ENCODE data around the gene ZNF134.

Gene ZNF134

GRCh38 chr19:57606931-57607330, 7.1 kb upstream of the ZNF134 start:
- no peak for DNase-seq (ENCODE audit: low spot score)
- in situ Hi-C loops (cut with MboI; ENCODE audit: low sequenced_read_pairs, unreplicated experiment) = no loop called here
- TF ChIP-seq CTCF (IDR thresholded peaks at IDR 0.05; ENCODE audit: borderline replicate concordance, control extremely low read depth, extremely low read depth, insufficient read depth, missing control alignments) = no peak

DNA sequence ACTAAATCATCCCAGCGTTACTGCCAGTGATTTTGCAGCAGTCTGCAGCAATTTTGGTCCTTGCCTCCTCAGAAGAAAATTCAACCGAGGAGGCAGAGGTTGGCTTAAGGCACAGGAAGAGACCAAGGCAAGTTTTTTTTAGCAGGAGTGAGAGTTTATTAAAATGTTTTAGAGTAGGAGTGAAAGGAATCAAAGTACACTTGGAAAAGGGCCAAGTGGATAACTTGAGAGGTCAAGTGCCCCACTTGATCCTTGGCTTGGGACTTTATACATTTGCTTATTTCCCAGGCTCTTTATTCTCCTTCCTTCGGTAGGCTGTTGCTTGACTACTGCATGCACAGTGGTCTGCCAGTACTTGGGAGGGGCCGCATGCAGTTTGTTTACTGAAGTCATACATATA, 2.9 kb upstream of the ZNF134 start:
- DNase-seq (ENCODE audit: low spot score) = no peak
- in situ Hi-C loops (cut with MboI; ENCODE audit: low sequenced_read_pairs, unreplicated experiment) = no loop called here
- no peak for TF ChIP-seq CTCF (IDR thresholded peaks at IDR 0.05; ENCODE audit: borderline replicate concordance, control extremely low read depth, extremely low read depth, insufficient read depth, missing control alignments)

- no peak for DNase-seq (ENCODE audit: low spot score)
- TF ChIP-seq CTCF (IDR thresholded peaks at IDR 0.05; ENCODE audit: borderline replicate concordance, control extremely low read depth, extremely low read depth, insufficient read depth, missing control alignments) = no peak
- in situ Hi-C loops (cut with MboI; ENCODE audit: low sequenced_read_pairs, unreplicated experiment) = no loop called here
Measured at GRCh38 chr19:57615346-57615745, 1.3 kb downstream of the ZNF134 start.

DNA sequence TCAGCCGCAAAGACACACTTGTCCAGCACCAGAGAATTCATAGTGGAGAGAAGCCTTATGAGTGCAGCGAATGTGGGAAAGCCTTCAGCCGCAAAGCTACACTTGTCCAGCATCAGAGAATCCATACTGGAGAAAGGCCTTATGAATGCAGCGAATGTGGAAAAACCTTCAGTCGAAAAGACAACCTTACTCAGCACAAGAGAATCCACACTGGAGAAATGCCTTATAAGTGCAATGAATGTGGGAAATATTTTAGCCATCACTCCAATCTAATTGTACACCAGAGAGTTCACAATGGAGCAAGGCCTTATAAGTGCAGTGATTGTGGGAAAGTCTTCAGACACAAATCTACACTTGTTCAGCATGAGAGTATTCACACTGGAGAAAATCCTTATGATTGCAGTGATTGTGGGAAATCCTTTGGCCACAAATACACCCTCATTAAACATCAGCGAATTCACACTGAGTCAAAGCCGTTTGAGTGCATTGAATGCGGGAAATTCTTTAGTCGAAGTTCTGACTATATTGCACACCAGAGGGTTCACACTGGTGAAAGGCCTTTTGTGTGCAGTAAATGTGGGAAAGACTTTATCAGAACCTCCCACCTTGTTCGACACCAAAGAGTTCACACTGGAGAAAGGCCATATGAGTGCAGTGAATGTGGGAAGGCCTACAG, 6.8 kb downstream of the ZNF134 start:
- TF ChIP-seq CTCF (IDR thresholded peaks at IDR 0.05; ENCODE audit: borderline replicate concordance, control extremely low read depth, extremely low read depth, insufficient read depth, missing control alignments) = no peak
- in situ Hi-C loops (cut with MboI; ENCODE audit: low sequenced_read_pairs, unreplicated experiment) = no loop called here
- no peak for DNase-seq (ENCODE audit: low spot score)

GRCh38 chr19:57623091-57623490, 9.0 kb downstream of the ZNF134 start:
- DNase-seq (ENCODE audit: low spot score) = no peak
- no peak for TF ChIP-seq CTCF (IDR thresholded peaks at IDR 0.05; ENCODE audit: borderline replicate concordance, control extremely low read depth, extremely low read depth, insufficient read depth, missing control alignments)
- in situ Hi-C loops (cut with MboI; ENCODE audit: low sequenced_read_pairs, unreplicated experiment) = no loop called here

DNA sequence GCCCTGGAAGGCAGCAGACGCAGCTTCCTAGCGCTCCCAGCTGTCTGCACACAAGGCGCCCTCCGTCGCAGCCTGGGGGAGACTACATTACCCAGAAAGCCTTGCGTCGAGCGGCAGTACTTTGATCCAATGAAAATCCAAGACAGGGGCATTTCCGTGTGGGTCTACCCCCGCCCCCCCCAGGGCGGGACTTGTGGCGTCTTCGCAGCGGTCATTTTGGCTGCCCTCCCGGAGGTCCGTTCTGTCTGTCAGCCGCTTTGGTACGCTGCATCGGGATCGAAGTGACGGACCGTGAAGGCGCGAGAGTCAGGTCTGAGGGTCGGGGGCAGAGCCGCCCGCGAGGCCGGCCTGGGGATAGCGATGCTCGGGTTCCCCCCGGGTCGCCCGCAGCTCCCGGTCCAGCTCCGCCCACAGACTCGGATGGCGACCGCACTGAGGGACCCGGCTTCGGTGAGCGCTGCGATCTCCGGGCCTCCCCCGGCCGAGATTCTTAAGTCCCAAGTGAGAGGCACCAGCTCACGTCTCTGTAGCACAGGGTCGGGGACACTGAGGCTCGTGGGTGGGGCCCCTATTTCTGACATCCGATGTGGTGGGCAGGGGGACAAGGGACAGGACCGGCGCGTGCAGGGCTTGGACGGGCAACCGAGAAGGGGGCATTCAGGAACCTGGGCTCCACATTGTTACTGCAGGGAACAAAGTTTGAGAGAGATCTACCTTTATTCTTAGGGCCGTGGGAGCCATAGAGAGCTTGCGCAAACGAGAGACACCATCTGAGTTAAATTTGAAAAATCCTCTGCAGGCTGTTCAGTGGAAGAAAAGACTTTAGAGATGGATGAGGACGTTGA, 19.2 kb downstream of the ZNF134 start, which contains the start of gene ZNF211:
Gene ZNF211, plus strand, starts transcription at position 182 of the 845 bp plus-strand sequence. Its CDS starts 179 bp downstream, at position 361.
- TF ChIP-seq CTCF (IDR thresholded peaks at IDR 0.05; ENCODE audit: borderline replicate concordance, control extremely low read depth, extremely low read depth, insufficient read depth, missing control alignments) = no peak
- in situ Hi-C loops (cut with MboI; ENCODE audit: low sequenced_read_pairs, unreplicated experiment) = no loop called here
- DNase-seq (ENCODE audit: low spot score) = peak; percentile 95
